GM18867 (cell line): ENCODE results near the gene FFAR3.

ENCODE experiments used
- ATAC-seq: cut with Tn5 transposase; IDR thresholded peaks from one replicate; pipeline ENCODE4 v1.9.1; 2021; ENCODE audit warnings: mild to moderate bottlenecking, moderate library complexity; ENCODE audit not compliant: unreplicated experiment

The FFAR3 gene

GRCh38 chr19:35330475-35330874 is 27.8 kb upstream of the FFAR3 start:
- peak; percentile 61 for ATAC-seq

DNA sequence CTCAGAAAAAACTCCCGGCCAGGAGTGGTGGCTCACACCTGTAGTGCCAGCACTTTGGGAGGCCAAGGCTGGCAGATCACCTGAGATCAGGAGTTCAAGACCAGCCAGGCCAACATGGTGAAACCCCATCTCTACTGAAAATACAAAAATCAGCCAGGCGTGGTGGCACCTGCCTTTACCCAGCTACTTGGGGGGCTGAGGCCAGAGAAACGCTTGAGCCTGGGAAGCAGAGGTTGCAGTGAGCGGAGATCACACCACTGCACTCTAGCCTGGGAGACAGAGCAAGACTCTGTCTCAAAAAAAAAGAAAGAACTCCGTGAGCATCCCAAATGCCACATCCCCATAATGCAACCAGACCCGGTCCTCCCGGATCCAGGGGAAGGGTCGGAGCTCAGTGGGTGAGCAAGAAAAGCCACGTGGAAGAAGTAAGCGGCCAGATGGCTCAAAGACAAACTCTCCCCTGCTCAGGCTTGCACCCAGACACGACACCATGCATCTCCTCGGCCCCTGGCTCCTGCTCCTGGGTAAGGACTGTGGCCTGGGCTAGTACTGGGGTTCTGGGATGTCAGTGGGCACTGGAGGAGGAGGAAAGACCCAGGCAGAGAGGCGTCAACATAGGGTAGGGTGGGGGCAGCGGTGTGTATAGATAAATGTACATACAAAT is 26.6 kb upstream of the FFAR3 start:
- ATAC-seq: no peak

DNA sequence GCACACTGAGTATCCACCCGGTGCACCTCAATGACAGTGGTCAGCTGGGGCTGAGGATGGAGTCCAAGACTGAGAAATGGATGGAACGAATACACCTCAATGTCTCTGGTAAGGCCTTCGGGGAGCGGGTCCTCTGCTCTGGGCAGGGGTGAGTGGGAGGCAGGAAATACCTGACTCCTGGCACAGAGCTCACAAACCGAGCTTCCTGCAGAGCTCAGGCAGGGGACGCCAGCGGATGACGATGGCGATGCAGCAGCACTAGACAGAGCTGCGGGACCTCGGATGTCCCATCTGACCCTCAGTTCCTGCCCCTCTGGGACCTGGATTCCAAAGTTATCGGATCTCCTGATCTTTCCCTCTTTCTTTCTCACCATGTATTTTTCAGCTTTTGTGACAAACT is 25.4 kb upstream of the FFAR3 start:
- ATAC-seq: no peak

DNA sequence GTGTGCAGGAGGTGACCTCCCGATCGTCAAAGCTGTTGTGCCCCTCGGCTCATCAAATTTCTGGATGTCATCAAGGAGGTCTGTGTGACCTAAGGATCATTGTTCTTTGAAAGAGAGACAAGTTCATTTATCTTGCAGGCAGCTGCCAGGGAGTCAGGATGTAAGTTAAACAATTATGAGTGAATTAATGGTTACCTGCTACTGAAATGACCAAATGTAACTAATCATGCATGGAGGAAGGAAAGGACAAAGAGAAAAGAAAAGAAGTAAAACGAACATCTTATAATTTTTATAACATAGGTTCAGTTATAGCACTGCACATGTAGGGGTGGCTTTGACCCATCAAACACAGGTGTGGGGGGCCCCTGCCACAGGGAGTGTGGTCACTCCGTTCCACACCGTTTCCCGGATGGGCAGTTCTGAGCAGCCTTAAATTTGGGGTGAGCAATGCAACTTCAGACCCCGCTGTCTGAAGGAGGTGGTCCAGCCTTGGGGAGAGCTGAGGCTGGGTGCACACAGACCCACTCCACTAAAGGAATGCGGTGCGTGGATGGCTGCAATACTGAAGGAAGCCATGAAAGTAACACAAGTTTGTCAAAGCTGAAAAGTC is 24.0 kb upstream of the FFAR3 start:
- ATAC-seq: no peak

- no peak for ATAC-seq
These were observed 21.9 kb upstream of the FFAR3 start for GRCh38 chr19:35336166-35336955.

DNA sequence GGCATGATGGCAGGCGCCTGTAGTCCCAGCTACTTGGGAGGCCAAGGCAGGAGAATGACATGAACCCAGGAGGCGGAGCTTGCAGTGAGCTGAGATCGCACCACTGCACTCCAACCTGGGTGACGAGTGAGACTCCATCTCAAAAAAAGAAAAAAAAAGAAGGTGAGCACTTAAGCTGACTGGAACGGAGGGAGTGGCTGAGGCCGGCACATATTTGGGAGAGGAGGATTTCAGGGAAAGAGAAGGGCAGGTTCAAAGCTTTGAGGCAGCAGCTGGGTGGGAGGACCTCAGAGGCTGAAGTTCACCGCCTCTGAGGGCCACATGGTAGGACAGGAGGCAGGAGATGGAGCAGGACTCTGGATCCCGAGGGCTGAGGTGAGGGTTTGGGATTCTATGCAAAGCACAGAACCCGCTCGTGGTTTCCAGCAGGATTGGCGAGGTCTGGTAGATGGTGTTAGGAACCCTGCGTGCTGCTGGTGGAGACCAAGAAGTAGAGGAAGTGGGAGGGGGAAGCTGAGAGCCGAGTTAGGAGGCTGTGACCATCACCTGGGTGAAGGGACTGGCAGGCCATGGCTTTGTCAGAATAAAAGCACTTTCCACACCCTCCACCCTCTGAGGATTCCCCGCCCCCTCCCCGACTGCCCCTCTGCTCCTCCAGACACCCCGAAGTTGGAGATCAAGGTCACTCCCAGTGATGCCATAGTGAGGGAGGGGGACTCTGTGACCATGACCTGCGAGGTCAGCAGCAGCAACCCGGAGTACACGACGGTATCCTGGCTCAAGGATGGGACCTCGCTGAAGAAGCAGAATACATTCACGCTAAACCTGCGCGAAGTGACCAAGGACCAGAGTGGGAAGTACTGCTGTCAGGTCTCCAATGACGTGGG is 20.9 kb upstream of the FFAR3 start:
- ATAC-seq: no peak

GRCh38 chr19:35337984-35338296 is 20.3 kb upstream of the FFAR3 start:
- ATAC-seq: no peak

DNA sequence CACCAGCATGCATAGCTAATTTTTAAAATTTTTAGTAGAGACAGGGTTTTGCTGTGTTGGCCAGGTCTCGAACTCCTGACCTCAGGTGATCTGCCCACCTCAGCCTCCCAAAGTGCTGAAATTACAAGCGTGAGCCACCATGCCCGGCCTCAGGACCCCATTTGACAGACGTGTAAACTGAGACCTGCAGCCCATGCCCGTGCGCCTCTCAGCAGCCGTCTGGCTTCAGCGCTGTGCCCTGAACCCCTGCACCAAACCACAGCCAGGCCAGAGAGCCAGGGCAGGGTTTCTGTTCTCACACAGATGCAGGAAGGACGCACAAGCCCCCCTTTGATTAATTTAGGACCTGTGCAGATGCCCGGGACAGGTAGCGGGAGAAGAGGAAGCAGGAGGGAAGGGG is 17.8 kb upstream of the FFAR3 start:
- no peak for ATAC-seq

DNA sequence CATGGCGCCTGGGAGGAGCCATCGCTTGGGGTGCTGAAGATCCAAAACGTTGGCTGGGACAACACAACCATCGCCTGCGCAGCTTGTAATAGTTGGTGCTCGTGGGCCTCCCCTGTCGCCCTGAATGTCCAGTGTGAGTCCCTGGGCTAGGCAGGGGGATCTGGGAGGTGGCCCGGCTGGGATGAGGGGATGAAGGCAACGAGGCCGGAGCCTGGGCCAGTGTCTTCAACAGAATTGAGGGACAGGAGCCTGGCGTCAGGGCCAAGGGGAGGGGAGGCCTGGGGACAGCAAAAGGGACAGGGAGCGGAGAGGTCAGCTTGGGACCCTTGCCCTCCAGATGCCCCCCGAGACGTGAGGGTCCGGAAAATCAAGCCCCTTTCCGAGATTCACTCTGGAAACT is 17.3 kb upstream of the FFAR3 start:
- no peak for ATAC-seq

DNA sequence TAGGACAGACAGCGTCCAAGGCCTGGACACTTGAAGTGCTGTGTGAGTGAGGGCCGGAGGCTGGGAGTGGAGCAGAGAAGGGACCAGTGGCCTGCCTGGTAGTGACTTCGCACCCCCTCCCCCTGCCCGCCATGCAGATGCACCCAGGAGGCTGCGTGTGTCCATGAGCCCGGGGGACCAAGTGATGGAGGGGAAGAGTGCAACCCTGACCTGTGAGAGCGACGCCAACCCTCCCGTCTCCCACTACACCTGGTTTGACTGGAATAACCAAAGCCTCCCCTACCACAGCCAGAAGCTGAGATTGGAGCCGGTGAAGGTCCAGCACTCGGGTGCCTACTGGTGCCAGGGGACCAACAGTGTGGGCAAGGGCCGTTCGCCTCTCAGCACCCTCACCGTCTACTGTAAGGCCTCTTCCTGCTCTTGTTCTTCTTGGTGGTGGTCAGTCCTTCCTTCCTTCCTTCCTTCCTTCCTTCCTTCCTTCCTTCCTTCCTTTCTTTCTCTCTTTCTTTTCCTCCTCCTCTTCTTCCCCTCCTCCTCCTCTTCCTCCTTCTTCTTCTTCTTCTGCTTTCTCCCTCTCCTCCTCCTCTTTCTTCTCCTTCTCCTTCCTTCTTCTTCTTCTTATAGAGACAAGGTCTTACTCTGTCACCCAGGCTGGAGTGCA is 16.6 kb upstream of the FFAR3 start:
- no peak for ATAC-seq

DNA sequence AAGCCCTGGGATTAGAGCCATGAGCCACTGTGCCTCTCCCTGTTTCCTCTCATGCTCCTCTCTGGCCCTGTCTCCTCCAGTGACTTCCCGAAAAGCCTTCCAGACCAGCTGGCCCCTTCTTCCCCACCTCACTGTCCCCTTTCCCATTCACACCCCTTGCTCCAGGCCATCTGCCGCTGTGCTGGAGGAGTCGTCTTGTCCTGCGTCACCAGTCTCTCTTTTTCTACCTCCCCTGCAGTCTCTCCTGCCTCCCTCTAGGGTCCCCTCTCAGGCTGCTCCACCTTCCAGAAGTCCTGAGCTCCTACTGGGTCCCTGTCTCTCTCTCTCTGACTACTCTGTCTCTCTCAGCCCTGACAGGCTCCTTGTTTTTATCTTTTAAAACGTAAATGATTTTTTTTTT is 15.8 kb upstream of the FFAR3 start:
- no peak for ATAC-seq

DNA sequence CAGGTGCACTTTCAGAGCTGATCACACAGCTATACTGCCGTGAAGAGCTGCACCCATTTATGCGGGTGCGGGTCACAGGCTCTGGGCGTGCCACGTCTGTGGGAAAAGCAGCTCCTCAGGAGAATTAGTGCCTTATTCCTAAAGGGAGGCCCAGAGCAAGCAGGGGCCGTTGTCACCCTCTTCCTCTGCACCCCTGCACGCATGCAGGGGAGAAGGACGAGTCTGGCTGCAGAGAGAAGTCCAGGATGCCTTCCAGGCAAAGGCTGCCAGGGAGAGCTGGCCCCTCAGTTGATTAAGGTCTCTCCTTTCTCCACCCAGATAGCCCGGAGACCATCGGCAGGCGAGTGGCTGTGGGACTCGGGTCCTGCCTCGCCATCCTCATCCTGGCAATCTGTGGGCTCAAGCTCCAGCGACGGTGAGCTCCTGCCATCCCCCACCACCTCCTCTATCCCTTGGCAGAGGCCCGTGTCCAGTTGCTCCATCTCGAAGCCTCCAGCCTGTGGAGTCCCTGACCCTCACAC is 13.7 kb upstream of the FFAR3 start:
- no peak for ATAC-seq

GRCh38 chr19:35345671-35346111 is 12.6 kb upstream of the FFAR3 start:
- ATAC-seq: no peak

DNA sequence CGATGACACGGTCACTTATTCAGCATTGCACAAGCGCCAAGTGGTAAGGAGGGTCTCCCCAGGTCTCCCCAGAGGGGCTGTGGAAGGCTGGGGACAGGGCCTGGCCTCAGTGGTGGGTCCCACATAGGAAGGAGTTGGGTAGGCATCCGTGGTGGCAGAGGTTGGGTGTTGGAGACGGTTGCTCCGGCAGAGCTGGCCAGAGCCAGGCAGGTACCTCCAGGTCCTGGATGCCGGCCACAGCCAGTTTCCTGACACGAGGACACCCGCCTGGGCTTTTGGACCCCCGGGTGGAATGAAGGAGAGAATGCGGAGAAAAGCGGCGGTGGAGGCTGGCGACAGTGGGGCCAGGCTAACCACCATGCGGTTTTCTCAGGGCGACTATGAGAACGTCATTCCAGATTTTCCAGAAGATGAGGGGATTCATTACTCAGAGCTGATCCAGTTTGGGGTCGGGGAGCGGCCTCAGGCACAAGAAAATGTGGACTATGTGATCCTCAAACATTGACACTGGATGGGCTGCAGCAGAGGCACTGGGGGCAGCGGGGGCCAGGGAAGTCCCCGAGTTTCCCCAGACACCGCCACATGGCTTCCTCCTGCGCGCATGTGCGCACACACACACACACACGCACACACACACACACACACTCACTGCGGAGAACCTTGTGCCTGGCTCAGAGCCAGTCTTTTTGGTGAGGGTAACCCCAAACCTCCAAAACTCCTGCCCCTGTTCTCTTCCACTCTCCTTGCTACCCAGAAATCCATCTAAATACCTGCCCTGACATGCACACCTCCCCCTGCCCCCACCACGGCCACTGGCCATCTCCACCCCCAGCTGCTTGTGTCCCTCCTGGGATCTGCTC is 11.8 kb upstream of the FFAR3 start:
- no peak for ATAC-seq

DNA sequence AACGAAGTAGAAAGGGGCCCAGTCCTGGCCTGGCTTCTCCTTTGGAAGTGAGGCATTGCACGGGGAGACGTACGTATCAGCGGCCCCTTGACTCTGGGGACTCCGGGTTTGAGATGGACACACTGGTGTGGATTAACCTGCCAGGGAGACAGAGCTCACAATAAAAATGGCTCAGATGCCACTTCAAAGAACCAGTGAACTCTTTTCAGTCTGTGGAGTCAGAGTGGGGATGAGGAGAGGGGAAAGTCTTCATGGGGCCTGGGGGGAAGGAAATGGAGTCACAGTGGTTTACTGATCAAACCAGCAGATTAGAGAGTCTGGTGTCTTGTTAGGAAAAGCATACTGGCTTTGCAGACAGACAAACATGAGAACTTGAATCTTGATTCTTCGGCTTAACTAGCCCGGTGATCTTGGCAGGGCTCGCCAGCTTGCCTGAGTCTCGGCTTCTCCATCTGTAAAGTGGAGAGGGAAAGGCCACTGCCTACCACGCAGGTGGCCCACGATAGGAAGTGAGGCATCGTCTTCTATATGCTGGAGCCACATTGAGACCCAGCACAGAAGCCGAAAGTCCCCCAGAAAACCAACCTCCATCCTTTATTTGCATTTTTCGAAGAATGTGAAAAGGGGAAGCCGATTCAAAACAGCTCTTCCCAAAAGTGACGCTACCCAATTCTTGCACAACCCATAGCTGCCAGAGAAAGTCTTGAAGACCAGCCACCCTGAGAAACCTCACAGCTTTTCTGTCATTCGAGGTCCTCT is 10.9 kb upstream of the FFAR3 start, which contains the start of gene FFAR1:
TSS of gene FFAR1 (plus strand) at position 732 of the 759 bp plus-strand sequence. CDS start 3,650 bp downstream, outside the sequence.
- ATAC-seq: peak; percentile 57

GRCh38 chr19:35347930-35348298 is 10.3 kb upstream of the FFAR3 start:
- no peak for ATAC-seq

DNA sequence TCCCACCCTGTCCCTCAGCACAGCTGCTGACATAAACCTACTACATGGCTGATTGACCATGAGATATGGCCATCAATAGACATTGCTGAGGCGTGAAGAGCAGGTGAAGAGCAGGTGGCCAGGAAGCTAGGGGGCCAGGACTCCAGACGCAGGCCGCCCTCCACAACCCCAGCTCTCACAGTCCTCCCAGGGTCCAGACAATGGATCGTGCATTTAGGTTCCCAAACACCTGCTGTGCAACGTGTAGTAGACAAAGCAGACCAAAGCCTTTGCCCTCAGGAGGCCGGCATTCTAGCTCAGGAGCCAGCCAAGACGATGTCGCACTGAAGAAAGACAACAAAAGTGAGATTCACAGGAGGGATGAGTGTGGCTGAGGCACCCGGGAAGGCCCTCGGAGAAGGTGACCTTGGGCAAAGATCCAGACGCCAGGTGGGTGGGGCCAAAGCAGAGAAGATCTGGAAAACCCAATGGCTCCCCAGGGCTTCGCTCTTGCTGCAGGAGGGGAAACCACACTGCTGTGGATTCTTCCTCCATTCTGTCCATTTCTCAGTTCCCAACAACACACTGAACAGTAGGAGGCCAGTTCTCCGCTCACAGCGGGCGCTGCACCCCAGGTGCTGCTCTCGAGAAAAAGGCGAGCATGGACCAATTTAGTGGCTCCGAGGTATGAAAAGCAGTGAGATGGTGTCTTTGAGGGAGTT is 9.2 kb upstream of the FFAR3 start:
- ATAC-seq: no peak
